NT2/D1 (cell line): Measurements from ENCODE around the gene GJA1.

Source experiments
- DNase-seq: peaks from one replicate; pipeline ENCODE4 v3.0.0-alpha.2; 2011; ENCODE audit warnings: low read depth, low spot score
- H3K27me3 ChIP-seq: 2 replicates; pipeline ENCODE4 v1.6.0; 2011; ENCODE audit warnings: mild to moderate bottlenecking; ENCODE audit not compliant: insufficient read length, insufficient read depth
- H3K36me3 ChIP-seq: 2 replicates; pipeline ENCODE4 v1.6.1; 2011; ENCODE audit warnings: mild to moderate bottlenecking, low read length, mixed read lengths; ENCODE audit not compliant: insufficient read depth, insufficient read length
- H3K4me1 ChIP-seq: 2 replicates; pipeline ENCODE4 v1.5.1; 2011; ENCODE audit not compliant: insufficient read depth, insufficient read length
- H3K4me3 ChIP-seq: 2 replicates; pipeline ENCODE4 v1.5.1; 2011; ENCODE audit warnings: low read depth; ENCODE audit not compliant: insufficient read length
- H3K9ac ChIP-seq: 2 replicates; pipeline ENCODE4 v1.6.0; 2011; ENCODE audit warnings: low read depth; ENCODE audit not compliant: insufficient read length
- H3K9me3 ChIP-seq: 2 replicates; pipeline ENCODE4 v1.5.1; 2011; ENCODE audit warnings: mild to moderate bottlenecking, low read length; ENCODE audit not compliant: insufficient read depth
- SUZ12 ChIP-seq: IDR thresholded peaks from 2 replicates; pipeline ENCODE4 v1.6.1; 2011; ENCODE audit not compliant: insufficient read length, insufficient read depth; ENCODE audit errors: extremely low read depth
- YY1 ChIP-seq: IDR thresholded peaks from 2 replicates; pipeline ENCODE4 v1.6.1; 2011; ENCODE audit not compliant: insufficient read length, insufficient read depth
- ZNF274 ChIP-seq: IDR thresholded peaks from 2 replicates; pipeline ENCODE4 v1.6.1; 2011; ENCODE audit warnings: mild to moderate bottlenecking, low read depth, low read length

GJA1 gene

DNA sequence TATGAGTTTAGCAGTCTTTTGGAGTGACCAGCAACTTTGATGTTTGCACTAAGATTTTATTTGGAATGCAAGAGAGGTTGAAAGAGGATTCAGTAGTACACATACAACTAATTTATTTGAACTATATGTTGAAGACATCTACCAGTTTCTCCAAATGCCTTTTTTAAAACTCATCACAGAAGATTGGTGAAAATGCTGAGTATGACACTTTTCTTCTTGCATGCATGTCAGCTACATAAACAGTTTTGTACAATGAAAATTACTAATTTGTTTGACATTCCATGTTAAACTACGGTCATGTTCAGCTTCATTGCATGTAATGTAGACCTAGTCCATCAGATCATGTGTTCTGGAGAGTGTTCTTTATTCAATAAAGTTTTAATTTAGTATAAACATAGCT lies 13.9 kb downstream of the GJA1 start:
- Histone ChIP-seq H3K36me3 (peaks cover 49% of the 10 kb centered on the region), H3K9ac (no peak overlapping the region), H3K9me3 (peaks cover 4% of the 10 kb centered on the region; the same call in 1 of the 2 replicates), H3K4me1 (no peaks in the 10 kb centered on the region), H3K27me3 (no peaks in the 10 kb centered on the region), H3K4me3 (no peak overlapping the region)
- TF ChIP-seq SUZ12 (no peak), ZNF274 (no peak), YY1 (no peak)
- DNase-seq, result no peak

- Histone ChIP-seq H3K27me3 (no peaks in the 10 kb centered on the region), H3K4me3 (no peak overlapping the region), H3K9me3 (no peaks in the 10 kb centered on the region), H3K36me3 (peaks cover 40% of the 10 kb centered on the region), H3K9ac (no peak overlapping the region), H3K4me1 (no peaks in the 10 kb centered on the region)
- no peak for DNase-seq
- TF ChIP-seq YY1 (no peak), ZNF274 (no peak), SUZ12 (no peak)
These were observed 14.8 kb downstream of the GJA1 start for GRCh38 chr6:121450242-121450641.

DNA sequence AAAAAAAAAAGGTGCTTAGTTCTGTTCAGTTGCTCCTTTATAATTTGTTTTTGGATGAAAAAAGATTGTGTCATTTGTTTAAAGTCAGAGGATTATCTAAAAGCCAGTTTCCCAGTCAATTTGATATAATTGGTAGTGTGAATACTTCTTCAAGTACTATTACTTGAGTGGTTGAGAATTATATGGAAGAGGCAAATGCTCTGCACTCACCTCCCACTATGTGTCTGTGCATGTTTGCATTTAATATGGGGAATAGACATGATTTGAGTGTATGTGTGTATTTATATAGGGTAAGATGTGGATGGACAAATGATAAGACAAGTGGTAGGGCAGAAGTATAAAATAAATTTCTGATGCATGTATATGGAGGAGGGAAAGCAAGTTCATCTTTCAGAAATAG lies 15.8 kb downstream of the GJA1 start:
- Histone ChIP-seq H3K36me3 (peaks cover 32% of the 10 kb centered on the region), H3K9ac (no peak overlapping the region), H3K27me3 (no peaks in the 10 kb centered on the region), H3K4me1 (no peaks in the 10 kb centered on the region), H3K4me3 (no peak overlapping the region), H3K9me3 (no peaks in the 10 kb centered on the region)
- DNase-seq, result no peak
- TF ChIP-seq SUZ12, result no peak
- no peak for TF ChIP-seq YY1
- TF ChIP-seq ZNF274, result no peak

GRCh38 chr6:121453191-121453590 lies 17.7 kb downstream of the GJA1 start:
- Histone ChIP-seq H3K9ac (no peak overlapping the region), H3K27me3 (no peaks in the 10 kb centered on the region), H3K4me3 (no peak overlapping the region), H3K36me3 (peaks cover 13% of the 10 kb centered on the region), H3K9me3 (no peaks in the 10 kb centered on the region), H3K4me1 (no peaks in the 10 kb centered on the region)
- TF ChIP-seq YY1 (no peak), SUZ12 (no peak), ZNF274 (no peak)
- no peak for DNase-seq

- DNase-seq, result no peak
- no peak overlapping the region for H3K9ac ChIP-seq
- H3K36me3 ChIP-seq, result no peaks in the 10 kb centered on the region
- H3K9me3 ChIP-seq, result no peaks in the 10 kb centered on the region
- no peaks in the 10 kb centered on the region for H3K27me3 ChIP-seq
- H3K4me3 ChIP-seq, result no peak overlapping the region
- no peaks in the 10 kb centered on the region for H3K4me1 ChIP-seq
- TF ChIP-seq YY1 (no peak), SUZ12 (no peak)
These were observed 24.7 kb downstream of the GJA1 start for GRCh38 chr6:121460170-121460569.

DNA sequence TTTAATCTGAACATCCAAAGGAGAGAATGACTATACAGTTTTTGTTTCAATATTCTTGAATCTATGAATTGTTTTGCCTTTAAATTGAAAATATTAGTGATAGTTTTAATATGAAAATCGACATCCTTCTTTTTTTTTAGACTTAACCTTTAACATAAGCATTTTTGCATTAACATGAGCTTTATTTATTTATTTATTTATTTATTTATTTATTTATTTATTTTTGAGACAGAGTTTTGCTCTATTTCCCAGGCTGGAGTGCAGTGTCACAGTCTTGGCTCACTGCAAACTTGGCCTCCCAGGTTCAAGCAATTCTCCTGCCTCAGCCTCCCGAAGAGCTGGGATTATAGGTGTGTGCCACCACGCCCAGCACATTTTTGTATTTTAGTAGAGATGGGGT lies 27.6 kb downstream of the GJA1 start:
- peaks cover 8% of the 10 kb centered on the region; the same call in 1 of the 2 replicates for H3K9me3 ChIP-seq
- no peak overlapping the region for H3K9ac ChIP-seq
- DNase-seq, result no peak
- no peaks in the 10 kb centered on the region for H3K36me3 ChIP-seq
- no peaks in the 10 kb centered on the region for H3K4me1 ChIP-seq
- no peak overlapping the region for H3K4me3 ChIP-seq
- no peaks in the 10 kb centered on the region for H3K27me3 ChIP-seq
- TF ChIP-seq ZNF274, result no peak
- TF ChIP-seq YY1, result no peak
- no peak for TF ChIP-seq SUZ12

GRCh38 chr6:121465101-121465500 lies 29.7 kb downstream of the GJA1 start:
- no peaks in the 10 kb centered on the region for H3K36me3 ChIP-seq
- H3K27me3 ChIP-seq, result no peaks in the 10 kb centered on the region
- no peak for DNase-seq
- no peak for TF ChIP-seq SUZ12
- no peak for TF ChIP-seq ZNF274
- TF ChIP-seq YY1, result no peak
- H3K4me3 ChIP-seq, result no peak overlapping the region
- no peak overlapping the region for H3K9ac ChIP-seq
- H3K4me1 ChIP-seq, result no peaks in the 10 kb centered on the region
- peaks cover 8% of the 10 kb centered on the region; the same call in 1 of the 2 replicates for H3K9me3 ChIP-seq
